ENCODE results near the gene XK. TPM values are rescaled to one million over a fixed set of nuclear protein-coding genes. Genes with fewer than 3 reads are reported as not detected.

The XK gene
- total and polyA plus RNA-seq, 2 donors from 2014 or later: 0.73 to 1.3 TPM

DNA sequence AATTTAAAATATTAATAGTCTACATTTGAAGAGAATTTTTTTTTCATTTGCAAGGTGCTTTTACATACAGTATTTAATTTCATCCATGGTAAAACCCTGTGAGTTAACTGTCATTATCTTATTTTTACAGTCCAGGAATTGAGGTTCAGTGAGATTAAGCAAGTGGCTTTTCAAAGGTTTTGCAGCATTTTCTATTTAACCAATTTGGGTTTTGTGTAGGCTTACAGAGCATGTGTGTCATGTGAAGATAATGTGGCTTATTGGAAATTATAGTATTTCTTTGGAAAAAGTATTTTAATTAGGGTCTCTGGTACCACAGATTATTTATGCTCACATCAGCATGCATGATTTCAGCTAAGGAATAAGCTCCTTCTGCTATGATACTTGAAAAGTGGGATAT is 4.5 kb downstream of the XK start:
- H3K27ac ChIP-seq (ENCODE audit: low read depth in 2 of 2, low read length in 2 of 2): no peak overlapping the region
- H3K9ac ChIP-seq (ENCODE audit: low read length in 3 of 3): no peak overlapping the region
- no peak overlapping the region for H3K4me3 ChIP-seq (ENCODE audit: low read length in 3 of 3)
- H3K27me3 ChIP-seq (ENCODE audit: control insufficient read depth, insufficient read depth, low read length): no peaks in the 10 kb centered on the region
- no peak for DNase-seq
- H3K9me3 ChIP-seq (ENCODE audit: control insufficient read depth in 2 of 3, insufficient read depth in 1 of 3, low read length in 3 of 3): no peaks in the 10 kb centered on the region
- intact Hi-C loops (cut with DNase I): no loop called here
- no peak for FAIRE-seq
- no peaks in the 10 kb centered on the region for H3K36me3 ChIP-seq (ENCODE audit: control insufficient read depth in 2 of 3, insufficient read depth in 3 of 3, low read length in 3 of 3)
- no peaks in the 10 kb centered on the region for H3K4me1 ChIP-seq (ENCODE audit: control insufficient read depth in 2 of 3, insufficient read depth in 2 of 3, low read depth in 1 of 3, low read length in 3 of 3)
- TF ChIP-seq, protein P1, sequence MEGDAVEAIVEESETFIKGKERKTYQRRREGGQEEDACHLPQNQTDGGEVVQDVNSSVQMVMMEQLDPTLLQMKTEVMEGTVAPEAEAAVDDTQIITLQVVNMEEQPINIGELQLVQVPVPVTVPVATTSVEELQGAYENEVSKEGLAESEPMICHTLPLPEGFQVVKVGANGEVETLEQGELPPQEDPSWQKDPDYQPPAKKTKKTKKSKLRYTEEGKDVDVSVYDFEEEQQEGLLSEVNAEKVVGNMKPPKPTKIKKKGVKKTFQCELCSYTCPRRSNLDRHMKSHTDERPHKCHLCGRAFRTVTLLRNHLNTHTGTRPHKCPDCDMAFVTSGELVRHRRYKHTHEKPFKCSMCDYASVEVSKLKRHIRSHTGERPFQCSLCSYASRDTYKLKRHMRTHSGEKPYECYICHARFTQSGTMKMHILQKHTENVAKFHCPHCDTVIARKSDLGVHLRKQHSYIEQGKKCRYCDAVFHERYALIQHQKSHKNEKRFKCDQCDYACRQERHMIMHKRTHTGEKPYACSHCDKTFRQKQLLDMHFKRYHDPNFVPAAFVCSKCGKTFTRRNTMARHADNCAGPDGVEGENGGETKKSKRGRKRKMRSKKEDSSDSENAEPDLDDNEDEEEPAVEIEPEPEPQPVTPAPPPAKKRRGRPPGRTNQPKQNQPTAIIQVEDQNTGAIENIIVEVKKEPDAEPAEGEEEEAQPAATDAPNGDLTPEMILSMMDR (IDR thresholded peaks at IDR 0.05; ENCODE audit: borderline replicate concordance, extremely low read depth, insufficient read depth): no peak

DNA sequence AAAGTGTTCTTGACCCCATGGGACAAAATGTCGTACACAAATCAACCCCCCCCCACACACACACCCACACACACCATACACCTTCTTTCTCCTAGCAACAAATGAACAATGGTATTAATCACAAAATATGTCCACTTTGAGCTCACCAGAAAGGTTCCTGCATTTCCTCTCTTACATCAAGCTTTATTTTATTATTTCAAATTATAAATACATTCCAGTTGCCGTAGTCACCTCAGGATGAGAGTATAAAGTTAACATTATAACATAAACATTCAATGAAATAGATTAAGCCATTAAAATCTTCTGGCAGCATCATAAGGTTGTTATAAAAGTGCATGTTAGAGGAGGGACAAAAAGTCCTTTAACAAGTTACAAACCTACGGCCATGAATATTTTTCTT is 7.3 kb downstream of the XK start:
- no peak overlapping the region for H3K9ac ChIP-seq (ENCODE audit: low read length in 3 of 3)
- no peaks in the 10 kb centered on the region for H3K9me3 ChIP-seq (ENCODE audit: control insufficient read depth in 2 of 3, insufficient read depth in 1 of 3, low read length in 3 of 3)
- H3K4me1 ChIP-seq (ENCODE audit: control insufficient read depth in 2 of 3, insufficient read depth in 2 of 3, low read depth in 1 of 3, low read length in 3 of 3): no peaks in the 10 kb centered on the region
- FAIRE-seq (no peak), DNase-seq (no peak)
- intact Hi-C loops (cut with DNase I): no loop called here
- TF ChIP-seq, protein P1 (IDR thresholded peaks at IDR 0.05; ENCODE audit: borderline replicate concordance, extremely low read depth, insufficient read depth): no peak
- no peaks in the 10 kb centered on the region for H3K27me3 ChIP-seq (ENCODE audit: control insufficient read depth, insufficient read depth, low read length)
- H3K36me3 ChIP-seq (ENCODE audit: control insufficient read depth in 2 of 3, insufficient read depth in 3 of 3, low read length in 3 of 3): no peaks in the 10 kb centered on the region
- H3K27ac ChIP-seq (ENCODE audit: low read depth in 2 of 2, low read length in 2 of 2): no peak overlapping the region
- H3K4me3 ChIP-seq (ENCODE audit: low read length in 3 of 3): no peak overlapping the region

DNA sequence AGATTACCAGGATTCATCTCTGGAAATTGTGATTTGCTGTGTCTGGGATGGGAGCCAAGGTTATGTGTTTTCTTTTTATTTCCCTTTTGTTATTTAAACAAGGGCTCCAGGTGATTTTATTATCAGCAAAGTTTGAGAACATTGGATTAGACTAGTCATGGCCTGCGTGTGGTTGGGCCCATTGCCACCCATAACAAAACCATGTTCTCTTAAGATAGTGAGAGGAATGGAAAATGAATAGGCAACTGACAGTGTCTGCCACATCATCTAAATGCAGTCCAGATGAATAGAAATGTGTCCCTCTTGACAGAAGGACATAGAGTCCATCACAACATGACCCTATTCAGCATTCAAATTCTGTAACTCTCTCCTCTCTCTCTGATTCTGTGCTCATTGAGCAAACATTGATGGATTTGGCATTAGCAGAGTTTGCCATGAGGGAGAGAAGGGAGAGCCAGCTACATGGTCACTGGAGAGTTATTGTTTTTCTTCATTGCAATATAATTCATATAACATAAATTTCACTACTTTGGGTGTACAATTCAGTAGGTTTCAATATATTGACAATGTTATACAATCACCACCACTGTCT is 11.7 kb downstream of the XK start:
- TF ChIP-seq, protein P1 (IDR thresholded peaks at IDR 0.05; ENCODE audit: borderline replicate concordance, extremely low read depth, insufficient read depth): no peak
- no peaks in the 10 kb centered on the region for H3K9me3 ChIP-seq (ENCODE audit: control insufficient read depth in 2 of 3, insufficient read depth in 1 of 3, low read length in 3 of 3)
- no peaks in the 10 kb centered on the region for H3K4me1 ChIP-seq (ENCODE audit: control insufficient read depth in 2 of 3, insufficient read depth in 2 of 3, low read depth in 1 of 3, low read length in 3 of 3)
- FAIRE-seq (no peak), DNase-seq (no peak)
- no peak overlapping the region for H3K27ac ChIP-seq (ENCODE audit: low read depth in 2 of 2, low read length in 2 of 2)
- no peak overlapping the region for H3K9ac ChIP-seq (ENCODE audit: low read length in 3 of 3)
- H3K27me3 ChIP-seq (ENCODE audit: control insufficient read depth, insufficient read depth, low read length): no peaks in the 10 kb centered on the region
- no peak overlapping the region for H3K4me3 ChIP-seq (ENCODE audit: low read length in 3 of 3)
- no peaks in the 10 kb centered on the region for H3K36me3 ChIP-seq (ENCODE audit: control insufficient read depth in 2 of 3, insufficient read depth in 3 of 3, low read length in 3 of 3)
- intact Hi-C loops (cut with DNase I): no loop called here

- Histone ChIP-seq H3K9ac (ENCODE audit: low read length in 3 of 3) (no peak overlapping the region), H3K36me3 (ENCODE audit: control insufficient read depth in 2 of 3, insufficient read depth in 3 of 3, low read length in 3 of 3) (no peaks in the 10 kb centered on the region), H3K27me3 (ENCODE audit: control insufficient read depth, insufficient read depth, low read length) (no peaks in the 10 kb centered on the region), H3K27ac (ENCODE audit: low read depth in 2 of 2, low read length in 2 of 2) (no peak overlapping the region), H3K4me1 (ENCODE audit: control insufficient read depth in 2 of 3, insufficient read depth in 2 of 3, low read depth in 1 of 3, low read length in 3 of 3) (no peaks in the 10 kb centered on the region), H3K4me3 (ENCODE audit: low read length in 3 of 3) (no peak overlapping the region), H3K9me3 (ENCODE audit: control insufficient read depth in 2 of 3, insufficient read depth in 1 of 3, low read length in 3 of 3) (no peaks in the 10 kb centered on the region)
- TF ChIP-seq, protein P1 (IDR thresholded peaks at IDR 0.05; ENCODE audit: borderline replicate concordance, extremely low read depth, insufficient read depth): no peak
- FAIRE-seq (no peak), DNase-seq (peak in 2 of 5 donors; percentile 8 to 11)
- intact Hi-C loops (cut with DNase I): no loop called here
These were observed 16.0 kb downstream of the XK start for GRCh38 chrX:37701588-37701987.
